Loucy (cell line): Measurements from ENCODE around the gene SLC16A9.

ENCODE experiments used
- CTCF ChIP-seq: fragments of 200-600 bp; sonication (generic); conservative IDR thresholded peaks from 2 replicates; pipeline ENCODE4 v1.5.1; 2014; ENCODE audit warnings: mild to moderate bottlenecking, antibody characterized with exemption, low read length
- EZH2phosphoT487 ChIP-seq: fragments of 200-600 bp; IDR thresholded peaks from 2 replicates; pipeline ENCODE4 v1.6.1; 2018; ENCODE audit warnings: antibody characterized with exemption, mild to moderate bottlenecking, moderate library complexity, borderline replicate concordance

GRCh38 chr10:59745163-59745650 is 35.6 kb upstream of the SLC16A9 start:
- TF ChIP-seq CTCF (no peak), EZH2phosphoT487 (no peak)
